B cell (primary cell): ENCODE measurements around the gene ELMO1. TPM values are rescaled to one million over a fixed set of nuclear protein-coding genes. Genes with fewer than 3 reads are reported as not detected.

Experiments
- ATAC-seq: fragments of 200-7000 bp; cut with Tn5 transposase; one replicate; pipeline ENCODE4 v1.10.0; 2021; ENCODE audit warnings: low read depth, mild to moderate bottlenecking, moderate number of reproducible peaks, moderate library complexity
- CTCF ChIA-PET: fragments of 350-600 bp; sonication (Branson Sonifier 250); formaldehyde crosslinking; loops from one replicate; lab custom pipeline; 2021; ENCODE audit warnings: antibody characterized with exemption, inconsistent platforms; lab: Charles Lee
- POLR2A ChIA-PET: fragments of 350-600 bp; sonication (Branson Sonifier 250); formaldehyde crosslinking; loops from one replicate; lab custom pipeline; 2021; ENCODE audit warnings: antibody characterized with exemption; lab: Charles Lee
- DNase-seq: peaks from one replicate; pipeline ENCODE4 v3.0.0; 2013
- H2AFZ ChIP-seq: 2 replicates; pipeline ENCODE4 v1.6.1; 2012; ENCODE audit warnings: mild to moderate bottlenecking, low read depth, low read length; ENCODE audit not compliant: insufficient read depth, poor library complexity, severe bottlenecking
- H3K27ac ChIP-seq, 2 donors: 1 replicate in 1 of 2; 2 replicates in 1 of 2; pipeline ENCODE4 v1.5.1; 2012 to 2013; ENCODE audit warnings: low read length in 2 of 2, mild to moderate bottlenecking in 2 of 2, moderate library complexity in 1 of 2
- H3K27me3 ChIP-seq, 4 experiments: fragments of 200-600 bp in 1 of 4; sonication (generic) in 1 of 4; replicated peaks in 1 of 4; 1 replicate in 2 of 4; 2 replicates in 2 of 4; pipeline versions ENCODE4 v1.6.1 to v1.7.0; 2013 to 2016; ENCODE audit warnings: low read length in 3 of 4, mild to moderate bottlenecking in 2 of 4, mixed read lengths in 1 of 4, moderate library complexity in 1 of 4; ENCODE audit not compliant: insufficient read depth in 4 of 4, control insufficient read depth in 3 of 4; ENCODE audit errors: control extremely low read depth in 1 of 4
- H3K36me3 ChIP-seq, 2 experiments: replicated peaks in 1 of 2; 1 replicate in 1 of 2; 2 replicates in 1 of 2; pipeline versions ENCODE4 v1.6.1 to v1.7.1; 2013; ENCODE audit warnings: low read length in 1 of 2; ENCODE audit not compliant: insufficient read depth in 2 of 2, control insufficient read depth in 1 of 2; ENCODE audit errors: control extremely low read depth in 1 of 2, extremely low read depth in 1 of 2
- H3K4me1 ChIP-seq, 2 donors: fragments of 200-600 bp in 1 of 2; sonication (generic) in 1 of 2; 1 replicate in 1 of 2; 2 replicates in 1 of 2; pipeline versions ENCODE4 v1.5.1 to v1.6.1; 2013 to 2017; ENCODE audit warnings: low read length in 2 of 2; ENCODE audit not compliant: control insufficient read depth in 2 of 2, insufficient read depth in 2 of 2
- H3K4me2 ChIP-seq: replicated peaks from 2 replicates; pipeline ENCODE3; 2012; ENCODE audit warnings: mild to moderate bottlenecking, low read depth, low read length; ENCODE audit not compliant: poor library complexity, severe bottlenecking
- H3K4me3 ChIP-seq, 5 experiments: fragments of 200-600 bp in 1 of 5; sonication (generic) in 1 of 5; 1 replicate in 3 of 5; 2 replicates in 2 of 5; pipeline versions ENCODE4 v1.5.1 to v1.7.0; 2011 to 2016; ENCODE audit warnings: low read length in 4 of 5, mild to moderate bottlenecking in 4 of 5, low read depth in 2 of 5, control low read depth in 1 of 5, moderate library complexity in 1 of 5; ENCODE audit not compliant: insufficient read depth in 1 of 5; ENCODE audit errors: control extremely low read depth in 1 of 5, extremely low read depth in 1 of 5
- H3K79me2 ChIP-seq: fragments of 200-600 bp; sonication (generic); one replicate; pipeline ENCODE4 v1.6.0; 2016; ENCODE audit warnings: low read length; ENCODE audit not compliant: control insufficient read depth, insufficient read depth
- H3K9ac ChIP-seq: fragments of 200-600 bp; sonication (generic); 2 replicates; pipeline ENCODE4 v1.6.1; 2017; ENCODE audit warnings: mild to moderate bottlenecking, low read length, moderate library complexity
- H3K9me3 ChIP-seq, 3 donors: one replicate each; pipeline versions ENCODE4 v1.6.1 to v1.7.1; 2013; ENCODE audit warnings: low read length in 2 of 3; ENCODE audit not compliant: control insufficient read depth in 2 of 3, insufficient read depth in 1 of 3; ENCODE audit errors: control extremely low read depth in 1 of 3
- H4K20me1 ChIP-seq: 2 replicates; pipeline ENCODE4 v1.6.0; 2012; ENCODE audit warnings: mild to moderate bottlenecking, low read length; ENCODE audit not compliant: insufficient read depth, control insufficient read depth, poor library complexity, severe bottlenecking
- H3K27ac Mint-ChIP-seq: one replicate; pipeline ENCODE4 v1.8.0; 2021; ENCODE audit warnings: mixed read lengths
- H3K27me3 Mint-ChIP-seq: one replicate; pipeline ENCODE4 v1.8.0; 2021; ENCODE audit warnings: mixed read lengths
- H3K4me1 Mint-ChIP-seq: one replicate; pipeline ENCODE4 v1.8.0; 2021; ENCODE audit warnings: mixed read lengths
- H3K4me3 Mint-ChIP-seq: one replicate; pipeline ENCODE4 v1.8.0; 2021; ENCODE audit warnings: mixed read lengths
- H3K9me3 Mint-ChIP-seq: one replicate; pipeline ENCODE4 v1.8.0; 2022; ENCODE audit warnings: mixed read lengths; ENCODE audit not compliant: insufficient read depth
- EZH2 ChIP-seq: IDR thresholded peaks from 2 replicates; pipeline ENCODE4 v1.6.1; 2012; ENCODE audit warnings: borderline replicate concordance, low read depth, mild to moderate bottlenecking, moderate library complexity, low read length; ENCODE audit not compliant: insufficient read depth, poor library complexity, severe bottlenecking
- WGBS: methylation state at CpG from one replicate; pipeline ENCODE4 v1.1.5; 2013; ENCODE audit warnings: missing lambda C conversion rate; ENCODE audit not compliant: insufficient coverage; 5-methylcytosine and 5-hydroxymethylcytosine counted together
- intact Hi-C: fragments of 100-400 bp; cut with micrococcal nuclease; formaldehyde crosslinking; loops from one replicate; pipeline ENCODE4 v1.10.0; 2022
- polyA plus RNA-seq: library from polyadenylated mRNA; depleted of rRNA; stranded (reverse); fragments of >200 nt; gene quantifications from 2 replicates; pipeline ENCODE4 v1.2.3, GENCODE V29; 2012
- total RNA-seq, 2 donors: library from RNA; stranded (reverse); fragments of 120-200 nt in 1 of 2; gene quantifications; 1 replicate in 1 of 2; 2 replicates in 1 of 2; pipeline versions ENCODE4 v1.2.3 to v1.2.4, GENCODE V29; 2013 to 2022
- TF ChIP-seq, protein P1 (sequence below): fragments of 200-600 bp; IDR thresholded peaks from one replicate; pipeline ENCODE4 v1.8.0; 2022; ENCODE audit warnings: antibody characterized with exemption, mild to moderate bottlenecking

ELMO1 gene
- total and polyA plus RNA-seq, 2 donors (not counting 1 experiment from before 2014, with no cell fraction given), result 44.7 to 177 TPM

GRCh38 chr7:36810489-36810888 is 638.2 kb downstream of the ELMO1 start:
- no peak for TF ChIP-seq EZH2
- TF ChIP-seq, protein P1, sequence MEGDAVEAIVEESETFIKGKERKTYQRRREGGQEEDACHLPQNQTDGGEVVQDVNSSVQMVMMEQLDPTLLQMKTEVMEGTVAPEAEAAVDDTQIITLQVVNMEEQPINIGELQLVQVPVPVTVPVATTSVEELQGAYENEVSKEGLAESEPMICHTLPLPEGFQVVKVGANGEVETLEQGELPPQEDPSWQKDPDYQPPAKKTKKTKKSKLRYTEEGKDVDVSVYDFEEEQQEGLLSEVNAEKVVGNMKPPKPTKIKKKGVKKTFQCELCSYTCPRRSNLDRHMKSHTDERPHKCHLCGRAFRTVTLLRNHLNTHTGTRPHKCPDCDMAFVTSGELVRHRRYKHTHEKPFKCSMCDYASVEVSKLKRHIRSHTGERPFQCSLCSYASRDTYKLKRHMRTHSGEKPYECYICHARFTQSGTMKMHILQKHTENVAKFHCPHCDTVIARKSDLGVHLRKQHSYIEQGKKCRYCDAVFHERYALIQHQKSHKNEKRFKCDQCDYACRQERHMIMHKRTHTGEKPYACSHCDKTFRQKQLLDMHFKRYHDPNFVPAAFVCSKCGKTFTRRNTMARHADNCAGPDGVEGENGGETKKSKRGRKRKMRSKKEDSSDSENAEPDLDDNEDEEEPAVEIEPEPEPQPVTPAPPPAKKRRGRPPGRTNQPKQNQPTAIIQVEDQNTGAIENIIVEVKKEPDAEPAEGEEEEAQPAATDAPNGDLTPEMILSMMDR, result no peak
- ChIA-PET CTCF (no interaction called here), POLR2A (no interaction called here)
- Mint-ChIP-seq H3K4me1 (no peaks in the 10 kb centered on the region), H3K27ac (no peak overlapping the region), H3K4me3 (no peak overlapping the region), H3K27me3 (peaks cover 21% of the 10 kb centered on the region), H3K9me3 (no peaks in the 10 kb centered on the region)
- Histone ChIP-seq H3K79me2 (no peaks in the 10 kb centered on the region), H3K9me3 (no peaks in the 10 kb centered on the region), H4K20me1 (no peaks in the 10 kb centered on the region), H3K9ac (no peak overlapping the region), H3K27me3 (no peaks in the 10 kb centered on the region), H2AFZ (no peak overlapping the region), H3K27ac (no peak overlapping the region), H3K4me2 (no peak overlapping the region), H3K36me3 (no peaks in the 10 kb centered on the region), H3K4me1 (no peaks in the 10 kb centered on the region), H3K4me3 (no peak overlapping the region)
- ATAC-seq (no peak), DNase-seq (no peak)
- no CpG with 5 or more reads among the region's 2 CpGs for WGBS
- intact Hi-C loops, result no loop called here

DNA sequence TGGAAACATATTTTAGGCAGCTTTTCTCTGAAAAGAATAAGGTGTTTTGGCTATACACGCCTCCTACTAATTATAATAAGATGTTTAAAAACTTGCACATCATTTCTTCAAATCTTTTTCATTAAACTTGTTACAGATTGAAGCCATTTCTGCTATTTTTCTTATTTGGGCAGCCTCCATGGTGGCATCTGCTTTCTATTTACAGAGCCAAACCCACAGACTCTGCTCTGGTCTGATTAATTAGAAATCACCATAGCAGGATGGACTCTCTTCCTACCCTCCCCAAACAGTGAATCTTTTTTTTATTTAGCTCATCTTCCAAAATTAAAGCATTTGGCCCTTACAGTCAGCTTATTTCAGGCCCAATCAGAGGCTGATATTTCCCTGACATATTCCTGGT is 638.6 kb downstream of the ELMO1 start:
- Mint-ChIP-seq H3K27ac (no peak overlapping the region), H3K4me1 (no peaks in the 10 kb centered on the region), H3K9me3 (no peaks in the 10 kb centered on the region), H3K27me3 (peaks cover 21% of the 10 kb centered on the region), H3K4me3 (no peak overlapping the region)
- no peak overlapping the region for H3K4me2 ChIP-seq
- H4K20me1 ChIP-seq, result no peaks in the 10 kb centered on the region
- ChIA-PET CTCF (no interaction called here), POLR2A (no interaction called here)
- no peak overlapping the region for H3K4me3 ChIP-seq
- H3K27me3 ChIP-seq, result no peaks in the 10 kb centered on the region
- whole genome bisulfite sequencing, result no CpG with 5 or more reads among the region's 1 CpG
- no peak overlapping the region for H2AFZ ChIP-seq
- no peaks in the 10 kb centered on the region for H3K79me2 ChIP-seq
- TF ChIP-seq EZH2, result no peak
- TF ChIP-seq, protein P1, result no peak
- ATAC-seq, result no peak
- no peak overlapping the region for H3K27ac ChIP-seq
- no peaks in the 10 kb centered on the region for H3K36me3 ChIP-seq
- no peak overlapping the region for H3K9ac ChIP-seq
- H3K9me3 ChIP-seq, result no peaks in the 10 kb centered on the region
- intact Hi-C loops, result no loop called here
- no peaks in the 10 kb centered on the region for H3K4me1 ChIP-seq
- DNase-seq, result no peak
